ENCODE measurements around the gene FXYD3. TPM values are rescaled to one million over a fixed set of nuclear protein-coding genes. Genes with fewer than 3 reads are reported as not detected.

Gene FXYD3, protein sequence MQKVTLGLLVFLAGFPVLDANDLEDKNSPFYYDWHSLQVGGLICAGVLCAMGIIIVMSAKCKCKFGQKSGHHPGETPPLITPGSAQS
- polyA plus RNA-seq: not detected

DNA sequence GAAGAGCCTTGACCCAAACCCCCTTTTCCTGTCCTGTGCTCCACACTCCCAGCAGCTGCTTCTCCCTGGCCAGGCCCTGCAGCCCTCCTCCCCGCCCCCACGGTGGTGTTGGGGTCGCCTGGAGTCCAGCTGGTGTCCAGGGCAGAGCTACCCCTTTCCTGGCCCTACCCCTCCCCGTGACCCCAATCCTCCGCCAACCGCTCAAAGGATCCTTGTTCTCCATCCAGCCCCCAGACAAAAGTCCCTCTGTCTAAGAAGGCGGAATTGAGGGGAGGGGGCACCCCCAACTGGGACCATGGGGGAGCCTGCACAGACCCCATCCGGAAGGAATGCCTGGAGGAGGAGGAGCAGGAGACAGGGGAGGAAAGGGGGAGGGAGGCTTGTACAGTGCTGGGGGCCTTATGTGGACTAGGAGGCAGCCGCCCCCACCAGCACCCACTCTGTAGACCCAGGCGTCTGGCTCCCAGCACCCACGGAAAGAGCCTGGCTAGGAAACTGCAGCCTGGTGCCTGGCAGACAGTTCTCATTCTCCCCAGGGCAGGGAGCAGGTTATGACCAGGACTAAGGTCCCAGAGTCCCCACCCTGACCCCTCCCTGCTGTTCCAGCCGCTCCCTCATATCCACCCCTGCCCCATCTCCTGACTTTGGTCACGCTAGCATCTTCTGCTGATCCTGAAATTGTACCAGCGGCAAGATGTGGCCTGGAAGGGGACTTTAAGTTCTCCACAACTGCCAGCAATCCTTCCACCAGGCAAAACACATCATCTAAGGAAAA, at the start of gene FXYD3:
TSS of gene FXYD3 (plus strand) at position 647 of the 775 bp plus-strand sequence. CDS start 3,554 bp downstream, outside the sequence.
- no peaks in the 10 kb centered on the region for H3K9me3 Mint-ChIP-seq
- H3K4me1 Mint-ChIP-seq: peaks cover 0 to 5% (median 3%) of the 10 kb centered on the region in 3 donors
- peaks cover 12% of the 10 kb centered on the region for H3K27me3 Mint-ChIP-seq
- peak within 1 kb of the TSS in 1 of 4 donors; percentile 41 for H3K4me3 Mint-ChIP-seq
- peak within 1 kb of the TSS in 1 of 3 donors; percentile 76 for H3K27ac Mint-ChIP-seq
- no peaks in the 10 kb centered on the region for H3K36me3 Mint-ChIP-seq

DNA sequence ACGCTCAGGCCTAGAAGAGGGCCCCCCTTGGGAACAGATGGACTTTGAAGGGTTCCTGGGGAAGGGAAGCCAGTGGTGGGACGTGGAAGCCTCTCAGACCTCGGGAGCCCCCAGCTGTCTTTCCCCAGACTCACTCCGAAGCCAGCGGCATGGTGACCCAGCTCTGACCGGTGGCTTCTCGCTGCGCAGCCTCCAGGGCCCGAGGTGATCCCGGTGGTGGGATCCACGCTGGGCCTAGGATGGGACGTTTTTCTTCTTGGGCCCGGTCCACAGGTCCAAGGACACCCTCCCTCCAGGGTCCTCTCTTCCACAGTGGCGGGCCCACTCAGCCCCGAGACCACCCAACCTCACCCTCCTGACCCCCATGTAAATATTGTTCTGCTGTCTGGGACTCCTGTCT, 49.5 kb upstream of the FXYD3 start:
- Mint-ChIP-seq H3K4me3 (no peak overlapping the region), H3K27me3 (no peaks in the 10 kb centered on the region), H3K27ac (no peak overlapping the region), H3K36me3 (peaks cover 4% of the 10 kb centered on the region), H3K9me3 (no peaks in the 10 kb centered on the region), H3K4me1 (peaks cover 12 to 20% (median 16%) of the 10 kb centered on the region in 3 donors)

DNA sequence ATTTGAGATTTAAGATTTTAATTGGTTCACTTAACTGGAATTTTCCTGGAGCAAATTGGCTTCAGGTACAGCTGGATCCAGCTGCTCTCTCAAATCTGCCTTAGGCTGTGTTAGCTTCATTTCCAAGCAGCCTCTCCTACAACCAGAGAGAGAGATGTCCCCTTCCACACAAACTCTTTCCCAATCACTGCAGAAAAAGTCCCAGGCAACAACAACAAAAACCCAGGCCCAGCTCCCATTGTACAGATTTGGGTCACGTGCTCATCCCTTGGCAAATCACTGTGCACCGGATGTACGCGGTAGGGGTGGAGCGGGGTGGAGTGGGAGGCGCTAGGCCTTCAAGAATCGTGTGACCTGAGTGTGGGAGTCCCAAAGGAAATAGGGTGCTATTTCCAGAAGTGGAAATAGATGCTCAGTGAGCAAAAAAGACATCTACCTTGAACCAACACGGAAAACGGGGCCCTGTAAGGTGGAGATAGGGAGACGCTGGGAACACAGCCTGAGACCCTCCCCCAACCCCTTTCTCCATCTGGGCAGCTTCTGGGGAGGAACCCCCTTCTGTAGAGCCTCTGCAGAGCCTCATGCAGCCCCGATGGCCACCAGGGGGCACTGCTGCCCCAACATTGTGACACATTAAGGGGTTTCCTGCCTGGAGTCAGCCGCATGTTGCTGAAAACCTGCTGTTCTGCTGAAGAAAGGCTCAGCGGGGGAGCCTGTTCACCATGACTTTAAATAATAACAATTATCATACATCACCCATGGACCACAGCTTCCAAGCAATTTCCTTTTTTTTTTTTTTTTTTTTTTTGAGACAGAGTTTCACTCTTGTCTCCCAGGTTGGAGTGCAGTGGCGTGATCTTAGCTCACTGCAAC, 48.7 kb upstream of the FXYD3 start:
- Mint-ChIP-seq H3K4me1 (peaks cover 12 to 20% (median 16%) of the 10 kb centered on the region in 3 donors), H3K27ac (peak overlapping the region in 1 of 3 donors; percentile 84), H3K27me3 (no peaks in the 10 kb centered on the region), H3K9me3 (no peaks in the 10 kb centered on the region), H3K4me3 (peak overlapping the region in 2 of 4 donors; percentile 41 to 77), H3K36me3 (peaks cover 4% of the 10 kb centered on the region)

DNA sequence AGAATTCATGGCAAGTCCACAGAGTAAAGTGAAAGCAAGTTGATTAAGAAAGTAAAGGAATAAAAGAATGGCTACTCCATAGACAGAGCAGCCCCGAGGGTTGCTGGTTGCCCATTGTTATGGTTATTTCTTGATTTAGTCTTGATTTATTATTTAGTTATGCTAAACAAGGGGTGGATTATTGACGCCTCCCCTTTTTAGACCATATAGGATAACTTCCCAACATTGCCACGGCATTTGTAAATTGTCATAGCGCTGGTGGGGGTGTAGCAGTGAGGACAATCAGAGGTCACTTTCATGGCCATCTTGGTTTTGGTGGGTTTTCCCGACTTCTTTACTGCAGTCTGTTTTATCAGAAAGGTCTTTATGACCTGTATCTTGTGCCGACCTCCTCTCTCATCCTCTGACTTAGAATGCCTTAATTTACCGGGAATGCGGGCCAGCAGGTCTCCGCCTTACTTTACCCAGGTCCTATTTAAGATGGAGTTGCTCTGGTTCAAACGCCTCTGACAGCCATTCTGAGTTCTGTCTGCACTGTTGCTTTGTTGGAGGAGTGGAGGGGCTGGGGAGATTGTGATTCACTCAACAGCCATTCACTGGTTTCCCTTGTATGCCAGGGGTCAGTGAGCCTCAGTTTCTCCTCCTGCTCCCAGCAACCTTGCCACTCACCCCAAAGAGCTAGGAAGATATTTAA, 46.5 kb upstream of the FXYD3 start:
- H3K27me3 Mint-ChIP-seq: no peaks in the 10 kb centered on the region

DNA sequence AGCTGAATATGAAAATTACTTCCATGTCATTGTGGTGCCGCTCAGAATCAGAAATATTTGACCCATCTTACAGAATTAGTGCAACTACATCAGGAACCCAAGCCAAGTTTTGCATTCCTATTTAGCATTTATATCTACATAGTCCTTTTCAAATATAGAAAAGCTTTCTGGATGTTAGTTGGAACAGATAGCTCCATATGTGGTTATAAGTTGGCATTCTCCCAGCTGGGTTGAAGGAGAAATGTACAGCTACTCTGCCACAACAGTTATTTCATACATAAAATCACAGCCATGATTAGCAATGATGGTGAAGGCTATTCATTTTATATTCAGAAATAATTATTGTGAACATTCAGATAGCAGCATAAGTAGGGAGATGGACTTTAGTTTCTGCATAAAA, 45.9 kb upstream of the FXYD3 start:
- Mint-ChIP-seq H3K4me1 (peaks cover 12 to 20% (median 14%) of the 10 kb centered on the region in 3 donors), H3K36me3 (no peaks in the 10 kb centered on the region), H3K27me3 (no peaks in the 10 kb centered on the region), H3K9me3 (no peaks in the 10 kb centered on the region), H3K27ac (no peak overlapping the region), H3K4me3 (no peak overlapping the region)

More for the DNA sequence above, 46.5 kb upstream of the FXYD3 start:
- Mint-ChIP-seq H3K4me3 (peak overlapping the region in 1 of 4 donors; percentile 56), H3K9me3 (no peaks in the 10 kb centered on the region), H3K4me1 (peaks cover 12 to 20% (median 16%) of the 10 kb centered on the region in 3 donors), H3K27ac (no peak overlapping the region), H3K36me3 (peaks cover 2% of the 10 kb centered on the region)

DNA sequence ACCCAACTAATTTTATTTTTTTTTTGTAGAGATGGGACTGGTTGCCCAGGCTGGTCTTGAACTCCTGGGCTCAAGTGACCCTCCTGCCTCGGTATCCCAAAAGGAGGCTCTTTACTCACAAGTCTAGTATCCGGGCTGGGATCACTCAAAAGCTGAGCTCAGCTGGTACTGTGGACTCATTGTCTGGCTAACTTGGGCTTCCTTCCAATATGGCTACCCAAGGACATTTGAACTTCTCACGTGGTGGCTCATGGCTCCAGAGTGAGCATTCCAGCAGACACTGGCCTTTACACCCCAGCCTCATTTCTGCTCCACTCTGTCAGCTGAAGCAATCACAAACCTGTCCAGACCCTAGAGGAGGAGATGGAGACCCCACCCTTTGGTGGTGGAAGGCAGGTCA, 45.2 kb upstream of the FXYD3 start:
- Mint-ChIP-seq H3K4me1 (peaks cover 16 to 20% (median 16%) of the 10 kb centered on the region in 3 donors), H3K27me3 (no peaks in the 10 kb centered on the region), H3K36me3 (no peaks in the 10 kb centered on the region), H3K9me3 (no peaks in the 10 kb centered on the region), H3K4me3 (no peak overlapping the region), H3K27ac (peak overlapping the region in 1 of 3 donors; percentile 13)

DNA sequence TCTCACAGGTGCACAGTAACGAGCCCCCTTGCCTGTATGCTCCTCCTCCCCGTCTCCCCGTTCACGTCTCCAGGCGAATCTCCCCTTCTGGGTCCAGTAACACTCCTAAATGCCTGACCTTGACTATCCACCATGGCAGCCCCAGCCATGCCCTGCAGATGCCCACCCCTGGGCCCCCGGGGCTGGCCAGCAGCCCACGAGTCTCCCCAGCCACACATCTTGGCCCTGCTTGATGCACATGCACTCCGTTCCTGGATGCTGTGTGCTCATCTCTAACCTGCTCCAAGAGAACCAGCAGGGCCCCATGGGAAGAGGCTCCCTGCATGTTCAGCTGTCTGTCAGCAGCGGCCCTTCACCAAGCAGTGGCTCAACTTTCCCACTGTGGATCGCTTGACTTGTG, 42.1 kb upstream of the FXYD3 start:
- H3K27ac Mint-ChIP-seq: no peak overlapping the region
- H3K27me3 Mint-ChIP-seq: no peaks in the 10 kb centered on the region
- no peaks in the 10 kb centered on the region for H3K9me3 Mint-ChIP-seq
- no peaks in the 10 kb centered on the region for H3K36me3 Mint-ChIP-seq
- peaks cover 13 to 18% (median 17%) of the 10 kb centered on the region in 3 donors for H3K4me1 Mint-ChIP-seq
- no peak overlapping the region for H3K4me3 Mint-ChIP-seq

DNA sequence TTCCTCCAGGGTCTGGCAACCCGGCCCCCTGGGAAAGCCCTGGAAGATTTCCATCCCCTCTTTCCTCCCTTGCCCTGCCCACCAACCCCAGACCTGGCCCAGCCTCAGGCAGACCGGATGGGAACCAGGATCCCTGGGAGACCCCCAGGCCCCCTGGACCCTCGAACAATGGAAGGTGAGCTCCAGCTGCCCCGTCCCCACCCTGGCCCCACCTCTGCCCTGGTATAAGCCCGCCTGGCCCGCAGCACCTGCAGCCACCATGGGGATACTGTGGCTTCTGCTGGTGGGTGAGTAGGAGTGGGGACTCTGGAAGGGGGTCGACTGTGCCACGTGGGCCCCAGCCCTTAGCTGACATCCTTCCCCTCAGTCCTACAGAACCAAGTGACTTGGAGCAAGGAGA, 41.7 kb upstream of the FXYD3 start:
- Mint-ChIP-seq H3K36me3 (no peaks in the 10 kb centered on the region), H3K4me3 (no peak overlapping the region), H3K27ac (no peak overlapping the region), H3K27me3 (no peaks in the 10 kb centered on the region), H3K9me3 (no peaks in the 10 kb centered on the region), H3K4me1 (peaks cover 15 to 18% (median 17%) of the 10 kb centered on the region in 3 donors)

DNA sequence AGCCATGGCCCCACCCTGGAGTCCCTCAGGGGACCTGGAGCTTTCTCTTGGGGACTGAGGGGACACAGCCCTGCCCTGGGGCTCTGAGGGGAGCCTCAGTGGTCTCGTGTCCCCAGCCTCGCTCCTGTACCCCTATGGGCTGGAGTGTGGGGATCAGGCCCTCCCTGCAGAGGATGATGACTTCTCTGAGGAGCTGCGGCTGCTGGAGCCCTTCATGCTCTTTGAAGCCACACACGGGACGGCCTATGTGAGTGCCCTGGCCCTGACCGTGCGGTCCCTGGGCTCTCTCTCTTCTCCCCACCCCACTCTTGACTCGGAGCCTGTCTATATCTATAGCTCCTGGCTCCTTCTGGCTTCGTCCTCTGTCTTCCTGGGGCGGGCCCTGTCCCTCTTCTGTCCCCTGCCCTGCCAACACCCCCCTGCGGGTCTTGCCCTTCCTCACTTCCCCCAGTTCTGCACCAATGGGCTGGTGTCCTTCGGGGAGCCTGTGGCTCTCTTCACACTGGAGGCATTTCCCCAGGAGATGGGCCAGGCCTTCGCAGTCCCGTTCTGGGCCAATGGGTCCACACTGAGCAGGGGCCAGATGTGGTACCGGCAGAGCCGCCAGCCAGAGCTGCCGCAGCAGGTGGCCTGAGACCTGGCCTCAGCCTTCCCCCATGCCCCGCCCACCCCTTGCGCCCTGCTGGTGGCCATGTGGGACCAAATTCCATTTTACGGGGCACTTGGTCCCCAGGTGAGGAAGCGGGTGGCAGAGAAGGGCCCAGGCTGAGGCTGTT, 41.0 kb upstream of the FXYD3 start:
- Mint-ChIP-seq H3K4me3 (no peak overlapping the region), H3K36me3 (peaks cover 3% of the 10 kb centered on the region), H3K27me3 (no peaks in the 10 kb centered on the region), H3K4me1 (peaks cover 10 to 15% (median 15%) of the 10 kb centered on the region in 3 donors), H3K27ac (no peak overlapping the region), H3K9me3 (no peaks in the 10 kb centered on the region)

DNA sequence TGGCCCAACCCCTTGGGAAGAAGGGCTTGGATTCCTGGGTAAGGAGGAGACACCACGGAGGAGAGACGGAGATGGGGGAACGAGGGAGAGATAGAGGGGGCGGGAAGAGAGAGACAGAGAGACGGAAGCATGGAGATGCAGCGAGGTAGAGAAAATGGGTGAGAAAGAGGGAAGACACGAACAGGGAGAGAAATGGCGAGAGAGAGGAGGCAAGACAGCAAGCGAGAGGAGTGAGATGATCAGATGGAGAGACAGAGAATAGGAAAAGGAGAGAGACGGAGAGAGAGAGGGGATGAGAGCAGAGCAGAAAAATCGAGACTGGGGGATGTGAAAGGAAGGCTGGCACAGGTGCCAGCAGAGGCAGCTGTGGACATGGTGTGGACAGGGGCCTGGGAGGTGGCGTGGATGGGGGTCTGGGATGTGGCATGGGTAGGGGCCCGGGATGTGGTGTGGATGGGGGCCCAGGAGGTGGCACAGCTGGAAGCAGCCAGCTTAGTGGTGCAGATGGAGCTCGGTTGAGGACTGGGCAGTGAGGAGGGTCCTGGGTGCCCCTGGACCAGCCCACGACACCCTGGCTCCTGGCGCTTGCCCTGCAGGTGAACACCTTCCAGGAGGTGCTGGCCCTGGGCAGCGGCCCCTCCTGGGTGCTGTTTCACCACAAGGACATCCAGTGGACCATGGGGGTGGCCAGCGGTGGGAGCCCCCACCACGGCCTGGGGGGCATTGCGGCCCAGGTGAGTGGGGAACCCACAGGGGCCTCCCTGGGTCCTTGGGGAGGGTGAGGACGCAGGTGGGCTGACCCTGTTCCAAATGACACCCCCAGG, 40.2 kb upstream of the FXYD3 start:
- Mint-ChIP-seq H3K4me3 (no peak overlapping the region), H3K9me3 (no peaks in the 10 kb centered on the region), H3K4me1 (peaks cover 7 to 14% (median 11%) of the 10 kb centered on the region in 3 donors), H3K27me3 (no peaks in the 10 kb centered on the region), H3K27ac (peak overlapping the region in 1 of 3 donors; percentile 14), H3K36me3 (peaks cover 3% of the 10 kb centered on the region)

DNA sequence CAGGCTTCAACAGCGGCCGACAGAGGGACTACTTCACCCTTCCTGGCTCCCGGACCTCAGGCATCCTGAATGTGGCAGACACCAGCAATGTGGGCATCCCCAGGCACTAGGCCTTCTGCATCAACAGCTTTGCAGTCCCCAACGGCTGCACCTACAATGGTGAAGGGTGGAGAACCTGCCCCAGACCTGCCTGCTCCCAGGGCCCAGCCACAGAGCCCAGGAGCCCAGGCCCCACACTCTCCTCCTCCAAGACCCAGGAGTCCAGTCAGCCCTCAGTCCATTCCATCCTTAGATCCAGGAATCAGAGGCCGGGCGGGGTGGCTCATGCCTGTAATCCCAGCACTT, 39.6 kb upstream of the FXYD3 start:
- Mint-ChIP-seq H3K36me3 (peaks cover 3% of the 10 kb centered on the region), H3K9me3 (no peaks in the 10 kb centered on the region), H3K4me3 (no peak overlapping the region), H3K27ac (no peak overlapping the region), H3K4me1 (peaks cover 7 to 14% (median 11%) of the 10 kb centered on the region in 3 donors), H3K27me3 (no peaks in the 10 kb centered on the region)

DNA sequence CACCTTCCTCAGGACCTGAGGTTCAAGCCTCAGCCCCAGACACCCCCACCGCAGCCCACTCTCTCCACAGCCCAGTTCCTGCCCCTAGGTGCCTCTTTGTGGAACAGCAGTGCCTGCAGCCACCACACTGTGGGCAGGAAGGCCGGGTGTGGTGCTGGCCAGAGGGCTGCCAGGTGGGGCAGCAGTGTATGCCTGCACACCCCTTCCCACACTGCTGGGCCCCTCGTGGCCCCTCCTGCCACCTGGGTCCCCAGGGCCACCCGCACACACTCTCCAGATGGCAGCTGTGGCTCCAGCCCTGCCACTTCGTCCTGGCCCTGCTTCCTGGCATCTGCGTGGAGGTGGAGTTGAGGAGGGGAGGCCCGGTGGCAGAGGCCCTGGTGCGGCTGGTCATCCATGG, 39.0 kb upstream of the FXYD3 start:
- H3K4me1 Mint-ChIP-seq: peaks cover 7 to 14% (median 11%) of the 10 kb centered on the region in 3 donors
- no peak overlapping the region for H3K27ac Mint-ChIP-seq
- H3K9me3 Mint-ChIP-seq: no peaks in the 10 kb centered on the region
- H3K4me3 Mint-ChIP-seq: no peak overlapping the region
- peaks cover 3% of the 10 kb centered on the region for H3K36me3 Mint-ChIP-seq
- no peaks in the 10 kb centered on the region for H3K27me3 Mint-ChIP-seq

DNA sequence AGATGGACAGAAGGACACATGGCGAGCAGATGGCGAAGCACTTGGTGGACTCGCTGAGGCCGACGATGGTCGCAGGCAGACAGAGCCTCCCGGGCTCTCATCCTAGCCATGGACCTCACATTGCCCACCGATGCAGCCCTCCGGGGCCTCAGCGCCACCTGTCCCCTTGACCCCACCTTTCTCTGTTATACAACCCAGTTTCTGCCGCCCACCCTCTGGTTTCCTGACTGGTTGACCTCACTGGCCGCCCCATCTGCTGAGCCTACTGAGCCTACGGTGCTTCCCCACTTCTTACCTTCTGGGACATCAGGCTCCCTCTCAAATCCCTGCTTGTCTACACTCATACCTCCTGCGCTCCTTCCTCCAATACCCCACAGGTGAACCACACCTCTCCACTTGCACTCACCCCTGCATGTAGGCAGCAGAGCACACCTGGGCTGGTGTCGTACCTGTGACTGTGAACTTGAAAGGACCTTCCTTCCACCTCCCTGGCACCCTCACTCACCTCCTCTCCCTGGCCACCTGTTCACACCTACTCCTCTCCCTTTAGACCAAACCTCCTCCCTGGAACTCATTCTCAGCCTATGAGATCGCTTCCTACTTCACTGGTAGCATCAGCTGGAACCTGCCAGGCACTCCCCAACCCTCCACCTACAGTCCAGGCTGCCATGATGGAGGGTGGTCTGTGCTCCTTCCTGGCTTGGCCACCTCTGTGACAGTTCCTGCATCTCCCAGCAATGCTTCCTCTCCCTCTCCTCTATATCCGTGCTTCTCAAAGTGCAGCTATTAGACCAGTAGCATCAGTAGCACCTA, 38.0 kb upstream of the FXYD3 start:
- H3K4me3 Mint-ChIP-seq: no peak overlapping the region
- H3K27me3 Mint-ChIP-seq: no peaks in the 10 kb centered on the region
- H3K4me1 Mint-ChIP-seq: peaks cover 9 to 14% (median 11%) of the 10 kb centered on the region in 3 donors
- H3K27ac Mint-ChIP-seq: peak overlapping the region in 1 of 3 donors; percentile 32
- peaks cover 3% of the 10 kb centered on the region for H3K36me3 Mint-ChIP-seq
- no peaks in the 10 kb centered on the region for H3K9me3 Mint-ChIP-seq
